GM10248 (cell line): ENCODE measurements around the gene CYB561D1.
"Not testable (repeated sequence)": the region's sequence is repeated elsewhere in the genome, so short reads cannot be mapped to it uniquely, and the experiment has no call there.

ENCODE experiments used
- CTCF ChIA-PET: fragments of 300-600 bp; sonication (Branson Sonifier 250); formaldehyde crosslinking; extraction: SDS; loops from one replicate; lab custom pipeline; 2021; ENCODE audit warnings: antibody characterized with exemption; lab: Yijun Ruan, JAX
- POLR2A ChIA-PET: fragments of 350-650 bp; sonication (Branson Sonifier 250); formaldehyde crosslinking; extraction: SDS; loops from one replicate; lab custom pipeline; 2020; ENCODE audit warnings: antibody characterized with exemption; lab: Yijun Ruan, JAX
- DNase-seq: peaks from one replicate; pipeline ENCODE4 v3.0.0; 2012; ENCODE audit errors: extremely low spot score
- CTCF ChIP-seq: IDR thresholded peaks from 2 replicates; pipeline ENCODE4 v1.5.1; 2012; ENCODE audit warnings: mild to moderate bottlenecking, low read depth; ENCODE audit errors: extremely low read depth, missing control alignments, control extremely low read depth

CYB561D1 gene

GRCh38 chr1:109493805-109494539, at the start of gene CYB561D1:
Gene CYB561D1 (plus strand): TSS chr1:109494094. CDS start chr1:109494140, 46 bp downstream.
- ChIA-PET CTCF (interaction anchor here (0.6 to 43.8 kb wide), 27 partner anchors 10 to 526 kb away, joined by 3 to 1898 read pairs (median 4); partner anchors contain the start of genes AMIGO1, ATXN7L2, GPR61 and GSTM4), POLR2A (interaction anchor here (1.1 to 1.2 kb wide), 2 partner anchors 38 to 41 kb away, joined by 3 to 5 read pairs; no protein-coding TSS in a partner anchor)
- DNase-seq = peak; percentile 94
- TF ChIP-seq CTCF = peak; percentile 74

GRCh38 chr1:109444346-109444745, 49.5 kb upstream of the CYB561D1 start:
- POLR2A ChIA-PET = no interaction called here
- CTCF ChIA-PET = interaction anchor here (1.2 kb wide), 1 partner anchor 19 kb away, joined by 3 read pairs; no protein-coding TSS in a partner anchor
- no peak for TF ChIP-seq CTCF
- DNase-seq = no peak

GRCh38 chr1:109445949-109446695, 47.8 kb upstream of the CYB561D1 start:
- CTCF ChIA-PET, DNase-seq, POLR2A ChIA-PET: not testable (repeated sequence)

GRCh38 chr1:109447524-109447923, 46.4 kb upstream of the CYB561D1 start:
- POLR2A ChIA-PET = no interaction called here
- CTCF ChIA-PET = interaction anchor here (1.0 kb wide), 1 partner anchor 10 kb away, joined by 3 read pairs; no protein-coding TSS in a partner anchor
- TF ChIP-seq CTCF = no peak
- no peak for DNase-seq

- no peak for DNase-seq
- CTCF ChIA-PET = no interaction called here
- POLR2A ChIA-PET = no interaction called here
- TF ChIP-seq CTCF = no peak
Measured at GRCh38 chr1:109454497-109455133, 39.3 kb upstream of the CYB561D1 start.

GRCh38 chr1:109457819-109458218, 36.1 kb upstream of the CYB561D1 start:
- TF ChIP-seq CTCF = no peak
- POLR2A ChIA-PET = interaction anchor here (0.6 kb wide), 1 partner anchor 12 kb away, joined by 5 read pairs; no protein-coding TSS in a partner anchor
- CTCF ChIA-PET = interaction anchor here (1.0 to 1.9 kb wide), 5 partner anchors 9 to 59 kb away, joined by 3 to 4 read pairs (median 4); partner anchors contain the start of gene CYB561D1
- no peak for DNase-seq
